Suprapubic skin (tissue), 3 donors: ENCODE measurements around the gene SRSF3.
"Not testable (repeated sequence)": the region's sequence is repeated elsewhere in the genome, so short reads cannot be mapped to it uniquely, and the experiment has no call there.

Source experiments
- POLR2A ChIP-seq, 2 donors: fragments of 450-650 bp; IDR thresholded peaks; one replicate each; pipeline ENCODE4 v1.6.1; 2017; ENCODE audit warnings: antibody characterized with exemption in 2 of 2, mild to moderate bottlenecking in 2 of 2, moderate library complexity in 2 of 2
- TF ChIP-seq, protein P1 (sequence below), 2 donors: fragments of 200-600 bp in 1 of 2; fragments of 450-650 bp in 1 of 2; sonication (generic) in 1 of 2; IDR thresholded peaks; one replicate each; pipeline ENCODE4 v1.5.1; 2016 to 2019; ENCODE audit warnings: antibody characterized with exemption in 2 of 2, mild to moderate bottlenecking in 1 of 2, moderate library complexity in 1 of 2

DNA sequence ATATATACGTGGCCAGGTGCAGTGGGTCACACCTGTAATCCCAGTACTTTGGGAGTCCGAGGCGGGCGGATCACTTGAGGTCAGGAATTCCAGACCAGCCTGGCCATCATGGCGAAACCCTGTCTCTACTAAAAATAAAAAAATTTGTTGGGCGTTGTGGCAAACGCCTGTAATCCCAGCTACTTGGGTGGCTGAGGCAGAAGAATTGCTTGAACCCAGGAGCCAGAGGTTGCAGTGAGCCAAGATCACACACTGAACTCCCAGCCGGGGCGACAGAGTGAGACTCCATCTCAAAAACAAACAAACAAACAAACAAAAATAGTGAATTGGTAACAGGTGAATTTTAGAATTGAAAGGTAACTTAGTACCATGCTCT is 5.1 kb upstream of the SRSF3 start:
- not testable (repeated sequence) for TF ChIP-seq POLR2A (IDR thresholded peaks at IDR 0.05)
- TF ChIP-seq, protein P1, sequence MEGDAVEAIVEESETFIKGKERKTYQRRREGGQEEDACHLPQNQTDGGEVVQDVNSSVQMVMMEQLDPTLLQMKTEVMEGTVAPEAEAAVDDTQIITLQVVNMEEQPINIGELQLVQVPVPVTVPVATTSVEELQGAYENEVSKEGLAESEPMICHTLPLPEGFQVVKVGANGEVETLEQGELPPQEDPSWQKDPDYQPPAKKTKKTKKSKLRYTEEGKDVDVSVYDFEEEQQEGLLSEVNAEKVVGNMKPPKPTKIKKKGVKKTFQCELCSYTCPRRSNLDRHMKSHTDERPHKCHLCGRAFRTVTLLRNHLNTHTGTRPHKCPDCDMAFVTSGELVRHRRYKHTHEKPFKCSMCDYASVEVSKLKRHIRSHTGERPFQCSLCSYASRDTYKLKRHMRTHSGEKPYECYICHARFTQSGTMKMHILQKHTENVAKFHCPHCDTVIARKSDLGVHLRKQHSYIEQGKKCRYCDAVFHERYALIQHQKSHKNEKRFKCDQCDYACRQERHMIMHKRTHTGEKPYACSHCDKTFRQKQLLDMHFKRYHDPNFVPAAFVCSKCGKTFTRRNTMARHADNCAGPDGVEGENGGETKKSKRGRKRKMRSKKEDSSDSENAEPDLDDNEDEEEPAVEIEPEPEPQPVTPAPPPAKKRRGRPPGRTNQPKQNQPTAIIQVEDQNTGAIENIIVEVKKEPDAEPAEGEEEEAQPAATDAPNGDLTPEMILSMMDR (IDR thresholded peaks at IDR 0.05), result not testable (repeated sequence)
